SK-N-SH (cell line): ENCODE results near the gene MICAL1. TPM values are rescaled to one million over a fixed set of nuclear protein-coding genes. Genes with fewer than 3 reads are reported as not detected.
A peak's percentile ranks its signal among the peaks of the same experiment; 100 is the strongest.

ENCODE experiments used
- CTCF ChIA-PET: fragments of 300-600, 350-600 bp; formaldehyde crosslinking; extraction: SDS; loops from one replicate; lab custom pipeline; 2021; lab: Yijun Ruan, JAX
- POLR2A ChIA-PET: fragments of 350-600 bp; sonication (Branson Sonifier 250); formaldehyde crosslinking; extraction: SDS; loops from one replicate; lab custom pipeline; 2020; ENCODE audit warnings: antibody characterized with exemption, inconsistent platforms; lab: Yijun Ruan, JAX
- DNase-seq: peaks from one replicate; pipeline ENCODE4 v3.0.0; 2012
- H2AFZ ChIP-seq: fragments of 200-600 bp; sonication (generic); 2 replicates; pipeline ENCODE4 v1.8.1; 2016; ENCODE audit warnings: antibody characterized with exemption, mild to moderate bottlenecking, low read depth
- H3F3A ChIP-seq: fragments of 200-600 bp; sonication (generic); replicated peaks from 2 replicates; pipeline ENCODE3; 2016; ENCODE audit warnings: antibody characterized with exemption, mild to moderate bottlenecking; ENCODE audit not compliant: insufficient read depth
- H3K27ac ChIP-seq, 2 experiments: fragments of 200-500 bp in 1 of 2; fragments of 200-600 bp in 1 of 2; sonication (Bioruptor generic) in 1 of 2; sonication (generic), shearing (Covaris generic) in 1 of 2; 2 replicates each; pipeline versions ENCODE4 v1.5.1 to v1.6.1; 2014 to 2016; ENCODE audit warnings: low read depth in 2 of 2, inconsistent platforms in 1 of 2, low read length in 1 of 2, mild to moderate bottlenecking in 1 of 2, mixed read lengths in 1 of 2
- H3K27me3 ChIP-seq: fragments of 200-600 bp; sonication (generic), shearing (Covaris generic); 2 replicates; pipeline ENCODE4 v1.6.1; 2016; ENCODE audit warnings: mixed run types; ENCODE audit not compliant: insufficient read depth
- H3K36me3 ChIP-seq, 2 experiments: fragments of 200-500 bp in 1 of 2; fragments of 200-600 bp in 1 of 2; sonication (Bioruptor generic) in 1 of 2; sonication (generic) in 1 of 2; replicated peaks in 1 of 2; 2 replicates each; pipeline versions ENCODE3 to v1.5.1; 2014 to 2016; ENCODE audit warnings: low read length in 1 of 2, mild to moderate bottlenecking in 1 of 2; ENCODE audit not compliant: insufficient read depth in 2 of 2, control insufficient read depth in 1 of 2
- H3K4me1 ChIP-seq, 2 experiments: fragments of 200-500 bp in 1 of 2; fragments of 200-600 bp in 1 of 2; sonication (Bioruptor generic) in 1 of 2; sonication (generic), shearing (Covaris generic) in 1 of 2; 2 replicates each; pipeline versions ENCODE4 v1.5.1 to v1.6.1; 2014 to 2016; ENCODE audit warnings: low read depth in 1 of 2, low read length in 1 of 2, mixed run types in 1 of 2; ENCODE audit not compliant: insufficient read depth in 2 of 2, control insufficient read depth in 1 of 2
- H3K4me2 ChIP-seq: fragments of 200-600 bp; sonication (generic), shearing (Covaris generic); 2 replicates; pipeline ENCODE4 v1.6.1; 2017; ENCODE audit warnings: mixed run types
- H3K4me3 ChIP-seq, 2 experiments: fragments of 200-500 bp in 1 of 2; fragments of 200-600 bp in 1 of 2; sonication (Bioruptor generic) in 1 of 2; sonication (generic), shearing (Covaris generic) in 1 of 2; 2 replicates each; pipeline versions ENCODE4 v1.5.1 to v1.8.1; 2014 to 2016; ENCODE audit warnings: low read depth in 2 of 2, inconsistent platforms in 1 of 2, low read length in 1 of 2, mild to moderate bottlenecking in 1 of 2, mixed read lengths in 1 of 2, moderate library complexity in 1 of 2
- H3K79me2 ChIP-seq: fragments of 200-600 bp; sonication (generic); 2 replicates; pipeline ENCODE4 v1.8.1; 2017; ENCODE audit warnings: mild to moderate bottlenecking; ENCODE audit not compliant: insufficient read depth
- H3K9ac ChIP-seq: fragments of 200-600 bp; sonication (generic); 2 replicates; pipeline ENCODE4 v1.6.1; 2017; ENCODE audit warnings: mixed run types
- H3K9me2 ChIP-seq: fragments of 200-600 bp; sonication (generic); 2 replicates; pipeline ENCODE4 v1.6.1; 2017; ENCODE audit warnings: mixed run types
- H3K9me3 ChIP-seq: fragments of 200-600 bp; sonication (generic); 2 replicates; pipeline ENCODE4 v1.6.1; 2017; ENCODE audit warnings: mixed run types, mild to moderate bottlenecking, moderate library complexity
- H4K20me1 ChIP-seq: fragments of 200-600 bp; sonication (generic); 2 replicates; pipeline ENCODE4 v1.6.1; 2017; ENCODE audit warnings: mild to moderate bottlenecking, mixed run types; ENCODE audit not compliant: insufficient read depth
- CTCF ChIP-seq: fragments of 200-600 bp; sonication (generic); IDR thresholded peaks from 2 replicates; pipeline ENCODE4 v1.6.1; 2017; ENCODE audit warnings: antibody characterized with exemption, mild to moderate bottlenecking, moderate library complexity
- EP300 ChIP-seq, 2 experiments: IDR thresholded peaks; 2 replicates each; pipeline versions ENCODE4 v1.4.0 to v1.6.1; 2012; ENCODE audit warnings: borderline replicate concordance in 1 of 2, low read depth in 1 of 2, low read length in 1 of 2
- EZH2phosphoT487 ChIP-seq: fragments of 200-600 bp; sonication (generic); IDR thresholded peaks from 2 replicates; pipeline ENCODE4 v1.6.1; 2017; ENCODE audit warnings: low read depth, mixed run types, mild to moderate bottlenecking, antibody characterized with exemption, moderate library complexity, borderline replicate concordance
- FOXM1 ChIP-seq: IDR thresholded peaks from 2 replicates; pipeline ENCODE4 v1.4.0; 2012; ENCODE audit warnings: low read depth, mild to moderate bottlenecking
- GABPA ChIP-seq: IDR thresholded peaks from 2 replicates; pipeline ENCODE4 v1.4.0; 2012; ENCODE audit warnings: low read depth, mild to moderate bottlenecking
- JUND ChIP-seq: IDR thresholded peaks from 2 replicates; pipeline ENCODE4 v1.4.0; 2012
- NFIC ChIP-seq: IDR thresholded peaks from 2 replicates; pipeline ENCODE4 v1.4.0; 2012; ENCODE audit warnings: borderline replicate concordance
- NRF1 ChIP-seq: IDR thresholded peaks from 2 replicates; pipeline ENCODE4 v1.6.1; 2012; ENCODE audit warnings: low read depth, mild to moderate bottlenecking, low read length
- PBX3 ChIP-seq: IDR thresholded peaks from 2 replicates; pipeline ENCODE4; 2012
- POLR2AphosphoS5 ChIP-seq: IDR thresholded peaks from 2 replicates; pipeline ENCODE4 v1.6.1; 2012; ENCODE audit warnings: low read depth, low read length
- RCOR1 ChIP-seq: fragments of 150-350 bp; IDR thresholded peaks from 2 replicates; pipeline ENCODE4 v1.6.1; 2017; ENCODE audit warnings: antibody characterized with exemption, low read length
- REST ChIP-seq: IDR thresholded peaks from 2 replicates; pipeline ENCODE4 v1.6.1; 2012; ENCODE audit warnings: mild to moderate bottlenecking, low read depth, low read length, moderate library complexity
- TCF12 ChIP-seq: IDR thresholded peaks from 2 replicates; pipeline ENCODE4 v1.4.0; 2012
- TEAD4 ChIP-seq: IDR thresholded peaks from 2 replicates; pipeline ENCODE4 v1.4.0; 2012; ENCODE audit warnings: mild to moderate bottlenecking, borderline replicate concordance; ENCODE audit not compliant: insufficient read depth
- USF1 ChIP-seq: IDR thresholded peaks from 2 replicates; pipeline ENCODE4 v1.4.0; 2012; ENCODE audit warnings: low read depth, borderline replicate concordance
- USF2 ChIP-seq: fragments of 150-350 bp; IDR thresholded peaks from 2 replicates; pipeline ENCODE4 v1.6.1; 2017; ENCODE audit warnings: antibody characterized with exemption, low read length, low read depth, borderline replicate concordance
- WGBS: methylation state at CpG from one replicate; pipeline ENCODE4 v1.1.6; 2017; ENCODE audit warnings: low lambda C conversion rate; 5-methylcytosine and 5-hydroxymethylcytosine counted together
- polyA plus RNA-seq, 3 experiments: library from polyadenylated mRNA; depleted of rRNA; stranded (reverse); fragments of >200 nt; gene quantifications; 2 replicates each; pipeline ENCODE4 v1.2.3, GENCODE V29; 2012

The MICAL1 gene
- polyA plus RNA-seq, 1 of the 3 experiments (the other 2 are of a cell fraction) = 45.6 TPM

GRCh38 chr6:109440331-109441068, 15.1 kb downstream of the MICAL1 start, which contains the start of the genes PPIL6 and SMPD2 (continued):
- peak; percentile 38; the same call in 1 of the 2 replicates for TF ChIP-seq CTCF
- 0 out of 4 replicates have a peak, but pooled peaks of 1 of the 2 experiments have one; percentile 49 for TF ChIP-seq EP300 (IDR thresholded peaks at IDR 0.05; ENCODE audit: borderline replicate concordance in 1 of 2, low read depth in 1 of 2, low read length in 1 of 2)
- no peak for TF ChIP-seq FOXM1
- TF ChIP-seq TEAD4 = no peak
- TF ChIP-seq USF2 = no peak
- no peak for TF ChIP-seq EZH2phosphoT487
- no peak for TF ChIP-seq TCF12
- peak; percentile 49; the same call in 1 of the 2 replicates for TF ChIP-seq NFIC
- TF ChIP-seq PBX3 = 0 out of 2 replicates have a peak, but pooled peaks have one; percentile 3
- peak; percentile 49; the same call in 1 of the 2 replicates for TF ChIP-seq GABPA

GRCh38 chr6:109436041-109436440, 19.5 kb downstream of the MICAL1 start:
- no peak for DNase-seq
- POLR2A ChIA-PET = no interaction called here
- H3K27ac ChIP-seq = no peak overlapping the region
- no peaks in the 10 kb centered on the region for H3K9me3 ChIP-seq
- no peaks in the 10 kb centered on the region for H3K36me3 ChIP-seq
- no peak overlapping the region for H3K4me3 ChIP-seq
- no peak overlapping the region for H2AFZ ChIP-seq
- peaks cover 4% of the 10 kb centered on the region for H3F3A ChIP-seq
- H3K79me2 ChIP-seq = no peaks in the 10 kb centered on the region
- CTCF ChIA-PET = no interaction called here
- H3K9me2 ChIP-seq = no peaks in the 10 kb centered on the region
- no peaks in the 10 kb centered on the region for H3K27me3 ChIP-seq
- peaks cover 0 to 4% of the 10 kb centered on the region in 2 experiments; a peak in 1 of 4 replicates for H3K4me1 ChIP-seq
- H3K9ac ChIP-seq = no peak overlapping the region
- no peaks in the 10 kb centered on the region for H4K20me1 ChIP-seq
- WGBS = 92% methylated on average over 5 of the region's 5 CpGs
- H3K4me2 ChIP-seq = no peak overlapping the region
- no peak for TF ChIP-seq NRF1
- TF ChIP-seq CTCF = no peak
- no peak for TF ChIP-seq USF1
- no peak for TF ChIP-seq TCF12
- no peak for TF ChIP-seq POLR2AphosphoS5
- no peak for TF ChIP-seq RCOR1
- TF ChIP-seq FOXM1 = no peak
- no peak for TF ChIP-seq TEAD4
- no peak for TF ChIP-seq REST
- TF ChIP-seq GABPA = no peak
- TF ChIP-seq NFIC = no peak
- TF ChIP-seq JUND = no peak
